NK-92 (cell line): Measurements from ENCODE around the gene AMBP.
"Not testable (repeated sequence)": the region's sequence is repeated elsewhere in the genome, so short reads cannot be mapped to it uniquely, and the experiment has no call there.

Source experiments
- DNase-seq: peaks from one replicate; lab custom pipeline; 2025; ENCODE audit not compliant: unreplicated experiment; lab: John Stamatoyannopoulos, UW

AMBP gene

DNA sequence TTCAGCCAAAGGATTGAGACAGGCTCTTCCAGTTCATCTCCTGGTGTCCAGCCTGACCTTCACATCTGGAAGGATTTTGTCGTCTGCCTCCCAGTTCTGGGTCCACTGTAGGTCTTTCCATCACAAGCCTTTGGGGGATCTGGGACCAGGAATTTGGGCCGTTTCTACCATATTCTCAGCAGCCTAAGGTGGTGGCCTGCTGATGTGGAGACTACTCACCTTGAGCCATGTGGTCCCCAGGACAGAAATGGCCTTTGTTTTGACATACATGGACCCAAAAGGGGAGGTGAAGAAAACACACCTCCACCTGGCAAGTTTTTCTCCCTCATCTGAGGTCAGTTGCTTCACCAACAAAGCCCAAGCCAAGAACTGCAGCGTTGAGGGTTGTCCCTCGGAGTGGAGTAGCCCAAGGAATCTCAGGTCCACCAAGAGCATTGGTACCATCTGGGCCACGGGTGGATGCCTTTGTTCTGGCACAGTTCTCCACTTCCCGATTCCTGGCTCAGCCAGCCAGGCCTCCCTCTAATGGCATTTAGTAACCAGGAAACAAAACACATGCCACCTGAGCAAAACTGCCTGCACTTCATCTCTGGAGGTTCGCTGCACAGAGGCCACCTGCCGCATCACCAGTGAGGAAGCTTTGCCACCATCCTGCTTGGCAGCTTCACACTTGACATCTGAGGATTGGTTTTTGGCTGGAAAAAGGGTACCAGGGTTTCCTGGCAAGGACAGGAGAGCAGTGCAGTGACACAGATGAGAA, 24.7 kb downstream of the AMBP start:
- no peak for DNase-seq

DNA sequence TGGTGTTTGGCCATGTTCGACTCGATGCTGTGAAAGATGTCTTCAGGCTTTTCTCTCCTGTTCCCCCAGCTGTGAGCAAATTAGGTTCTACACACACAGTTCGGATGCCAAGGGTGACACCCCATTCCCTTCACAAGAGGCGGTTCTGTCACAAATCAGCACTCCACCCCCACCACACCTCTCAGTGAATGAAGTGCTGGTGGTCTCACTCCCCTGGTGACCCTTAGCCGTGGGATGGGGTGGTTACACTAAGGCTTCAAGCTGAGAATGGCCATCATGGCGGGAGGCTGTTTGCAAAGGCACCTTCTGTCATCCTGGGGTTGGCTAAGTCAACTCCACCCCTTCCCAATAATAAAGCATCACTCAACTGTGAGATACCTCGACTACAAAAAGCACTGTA, 26.4 kb downstream of the AMBP start:
- DNase-seq = no peak

DNA sequence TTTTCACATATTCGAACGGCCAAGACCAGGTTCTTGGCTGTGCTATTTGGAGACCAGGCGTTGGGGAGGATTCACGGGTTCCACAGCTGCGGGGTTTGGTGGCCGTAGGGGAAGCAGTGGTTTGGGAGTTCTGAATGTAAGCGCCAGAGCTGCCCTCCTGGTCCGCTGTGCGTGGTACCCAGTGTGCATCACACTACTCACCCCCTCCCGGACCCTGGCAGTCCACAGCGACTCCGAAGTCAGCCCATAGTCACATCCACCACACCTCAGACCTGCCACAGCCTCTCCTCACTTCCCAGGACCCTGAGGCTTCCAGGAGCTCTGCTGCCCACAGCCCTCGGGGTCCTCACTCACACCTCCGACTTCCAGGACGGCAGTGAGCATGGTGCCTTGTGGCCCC, 26.8 kb downstream of the AMBP start:
- no peak for DNase-seq

DNA sequence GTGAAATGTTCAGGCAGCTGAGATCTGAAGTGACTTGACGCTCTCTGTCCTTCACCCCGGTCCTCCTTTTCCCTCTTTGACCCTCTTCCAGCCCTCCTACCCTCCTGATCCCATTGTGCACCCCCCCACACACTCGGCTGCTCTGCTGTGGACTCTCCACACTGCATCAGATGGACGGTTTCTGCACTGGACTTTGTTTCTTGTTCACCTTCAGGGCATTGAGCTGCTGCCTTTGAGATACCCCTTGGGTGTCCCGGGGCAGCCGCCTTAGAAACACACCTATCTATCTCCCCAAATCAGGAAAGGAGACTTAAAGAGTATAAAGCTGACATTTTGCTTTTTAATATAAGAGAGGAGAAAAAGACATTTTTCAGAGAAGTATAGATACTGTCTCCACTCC, 27.5 kb downstream of the AMBP start:
- no peak for DNase-seq

DNA sequence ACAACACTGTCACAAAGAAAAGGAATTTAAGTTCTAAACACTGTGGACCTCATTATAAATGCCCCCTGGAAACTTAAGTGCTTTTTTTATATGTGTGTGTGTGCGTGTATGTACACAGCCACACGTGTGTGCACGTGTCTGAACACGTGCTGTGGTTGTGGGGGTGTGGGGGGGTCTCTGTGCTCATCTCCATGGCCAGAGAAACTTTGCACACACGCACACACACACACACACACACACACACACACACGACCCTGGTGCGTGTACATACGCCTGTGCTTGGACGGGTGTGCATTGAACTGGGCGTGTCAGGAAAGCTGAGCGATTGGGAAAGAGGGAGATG, 27.9 kb downstream of the AMBP start:
- no peak for DNase-seq

- no peak for DNase-seq
These were observed 28.5 kb downstream of the AMBP start for GRCh38 chr9:114049441-114050225.

GRCh38 chr9:114048533-114049415, 29.3 kb downstream of the AMBP start:
- DNase-seq = no peak

GRCh38 chr9:114047717-114048116, 30.4 kb downstream of the AMBP start:
- DNase-seq = no peak

GRCh38 chr9:114046875-114047274, 31.2 kb downstream of the AMBP start:
- DNase-seq = no peak

- DNase-seq = no peak
These were observed 31.8 kb downstream of the AMBP start for GRCh38 chr9:114046237-114046755.

GRCh38 chr9:114043660-114044059, 34.4 kb downstream of the AMBP start:
- not testable (repeated sequence) for DNase-seq

GRCh38 chr9:114039484-114039883, 38.6 kb downstream of the AMBP start:
- no peak for DNase-seq

- DNase-seq = no peak
These were observed 39.3 kb downstream of the AMBP start for GRCh38 chr9:114038724-114039313.

- DNase-seq = no peak
These were observed 40.0 kb downstream of the AMBP start for GRCh38 chr9:114037961-114038723.

DNA sequence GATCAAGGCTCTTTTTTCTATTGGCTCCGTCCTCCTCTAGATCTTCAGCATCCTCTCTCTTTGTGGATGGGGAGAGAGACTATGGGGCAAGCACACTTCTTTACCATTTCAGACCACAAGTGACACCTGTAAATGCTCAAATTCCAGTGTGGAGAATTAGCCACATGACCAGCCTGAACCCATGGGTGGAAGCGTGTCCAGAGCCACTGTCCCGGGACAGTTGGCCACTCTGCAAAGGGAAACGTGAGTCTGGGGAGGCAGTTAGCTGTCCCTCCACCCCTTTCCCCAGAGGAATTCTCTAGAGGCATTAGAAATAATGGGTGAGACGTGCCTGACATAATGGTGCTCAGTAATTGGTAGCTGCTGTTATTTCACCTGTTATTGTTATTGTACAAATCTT, 40.9 kb downstream of the AMBP start:
- no peak for DNase-seq

DNA sequence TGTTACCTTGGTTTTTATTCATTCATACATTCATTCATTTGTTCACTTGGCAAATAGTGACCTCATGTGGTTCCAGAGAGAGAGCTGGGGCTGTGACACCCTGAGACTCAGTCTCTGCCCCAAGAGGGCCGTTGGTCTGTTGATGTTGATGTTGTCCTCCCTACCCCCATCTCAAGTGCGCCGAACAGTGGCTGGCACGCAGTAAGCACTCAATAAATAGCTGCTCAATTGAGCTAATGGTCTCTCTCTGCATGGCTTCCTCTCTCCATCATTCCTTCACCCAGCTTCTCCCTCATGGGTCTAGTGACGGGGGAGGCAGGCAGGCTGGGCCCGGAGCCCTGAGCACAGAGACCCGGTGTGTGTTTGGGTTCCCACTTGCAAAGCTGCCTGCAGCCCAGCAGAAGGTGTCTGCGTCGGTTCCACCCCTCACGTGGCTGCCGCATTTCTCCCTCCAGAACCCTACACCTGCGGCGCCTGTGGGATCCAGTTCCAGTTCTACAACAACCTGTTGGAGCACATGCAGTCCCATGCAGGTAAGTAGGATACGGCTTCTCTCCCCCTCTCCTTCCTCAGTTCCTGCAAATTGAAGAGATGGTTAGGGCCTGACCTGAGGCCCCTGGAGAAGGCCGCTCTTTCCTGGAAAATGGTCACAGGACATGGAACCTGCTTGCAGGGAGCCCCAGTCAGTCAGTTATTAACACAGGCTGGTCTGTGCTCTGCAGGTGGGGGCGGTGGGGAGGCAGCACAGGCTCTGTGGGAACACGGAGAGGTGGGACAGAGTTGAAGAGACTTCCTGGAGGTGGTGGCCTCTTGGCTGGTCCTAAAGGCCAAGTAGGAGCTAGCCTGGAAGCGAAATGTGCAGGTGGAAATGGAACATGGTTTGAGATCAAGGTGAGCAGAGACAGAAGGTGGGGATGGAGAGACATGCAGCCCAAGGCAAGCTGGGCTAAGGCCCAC, 42.0 kb downstream of the AMBP start:
- DNase-seq = no peak

GRCh38 chr9:114035221-114035844, 42.8 kb downstream of the AMBP start:
- DNase-seq = no peak

DNA sequence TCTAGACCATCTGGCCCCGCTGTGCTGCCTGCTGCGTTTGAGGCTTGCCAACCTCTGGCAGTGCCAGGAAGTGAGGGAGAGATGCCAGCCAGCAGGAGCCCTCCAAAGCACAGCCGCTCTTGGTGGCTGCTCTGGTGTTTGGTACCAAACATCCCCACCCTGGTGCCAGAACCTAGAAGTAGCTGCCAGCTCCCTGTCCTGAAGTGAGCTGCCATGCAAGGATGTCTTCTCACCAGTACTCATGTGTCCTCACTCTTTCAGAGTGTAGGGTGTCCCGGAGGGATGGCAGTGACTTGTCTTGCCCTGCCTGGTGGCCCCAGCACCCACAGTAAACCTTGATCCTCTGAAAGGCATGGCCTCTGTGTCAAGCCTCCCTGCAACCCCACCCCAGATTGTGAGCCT, 43.4 kb downstream of the AMBP start:
- no peak for DNase-seq

- DNase-seq = no peak
These were observed 43.9 kb downstream of the AMBP start for GRCh38 chr9:114034196-114034595.
